K562 (cell line): ENCODE results near the gene TEX35. TPM values are rescaled to one million over a fixed set of nuclear protein-coding genes. Genes with fewer than 3 reads are reported as not detected.

Experiments
- ATAC-seq: fragments of 200-7000 bp; cut with Tn5 transposase; 3 replicates; pipeline ENCODE4 v1.9.1; 2020; ENCODE audit warnings: moderate library complexity
- BruUV-seq: library from RNA; stranded (reverse); fragments of 400-500 nt; replicated peaks from 2 replicates; lab custom pipeline; 2021; lab: Mats Ljungman, UMichigan
- CTCF ChIA-PET: fragments of 300-600 bp; formaldehyde crosslinking; extraction: SDS; loops from one replicate; lab custom pipeline; 2021; ENCODE audit warnings: low intra/inter-chr PET ratio; lab: Yijun Ruan, JAX
- POLR2A ChIA-PET: fragments of 300-600, 350-650 bp; sonication (Branson Sonifier 250); formaldehyde crosslinking; extraction: SDS; loops from one replicate; lab custom pipeline; 2021; ENCODE audit warnings: antibody characterized with exemption, inconsistent platforms; lab: Yijun Ruan, JAX
- DNase-seq, 4 experiments: peaks; one replicate each; pipeline versions ENCODE4 v3.0.0 to v3.0.0-alpha.2; 2011 to 2018; ENCODE audit warnings: low spot score in 3 of 4, mixed read lengths in 3 of 4; ENCODE audit errors: extremely low read depth in 1 of 4
- FAIRE-seq: peaks from 2 replicates; lab custom pipeline; 2011; peaks lifted over from hg19 to GRCh38; lab: Jason Lieb, UNC
- H2AFZ ChIP-seq: 2 replicates; pipeline ENCODE4 v1.6.0; 2011; ENCODE audit warnings: low read depth, low read length, control low read depth, inconsistent platforms
- H3K27ac ChIP-seq: fragments of 200-600 bp; 3 replicates; pipeline ENCODE4 v1.8.0; 2011; ENCODE audit warnings: low read depth, mild to moderate bottlenecking, control low read depth, inconsistent platforms, low read length, moderate library complexity, mixed read lengths; ENCODE audit errors: extremely low read depth
- H3K27me3 ChIP-seq, 2 experiments: fragments of 300-600 bp in 1 of 2; 2 replicates in 1 of 2; 3 replicates in 1 of 2; pipeline versions ENCODE4 v1.6.0 to v1.8.0; 2011; ENCODE audit warnings: inconsistent platforms in 2 of 2, low read length in 2 of 2, mild to moderate bottlenecking in 1 of 2, mixed read lengths in 1 of 2, moderate library complexity in 1 of 2; ENCODE audit not compliant: control insufficient read depth in 2 of 2, insufficient read depth in 2 of 2
- H3K36me3 ChIP-seq: fragments of 300-600 bp; 3 replicates; pipeline ENCODE4 v1.8.0; 2011; ENCODE audit warnings: mild to moderate bottlenecking, low read length, inconsistent platforms; ENCODE audit not compliant: control insufficient read depth, insufficient read depth
- H3K4me1 ChIP-seq, 2 experiments: fragments of 200-600 bp in 1 of 2; replicated peaks in 1 of 2; 2 replicates in 1 of 2; 3 replicates in 1 of 2; pipeline versions ENCODE4 v1.5.1 to v1.8.0; 2011; ENCODE audit warnings: inconsistent platforms in 2 of 2, low read length in 2 of 2, mild to moderate bottlenecking in 1 of 2, mixed read lengths in 1 of 2, moderate library complexity in 1 of 2; ENCODE audit not compliant: control insufficient read depth in 2 of 2, insufficient read depth in 2 of 2
- H3K4me2 ChIP-seq: 2 replicates; pipeline ENCODE4 v1.6.1; 2011; ENCODE audit warnings: low read length, control low read depth, inconsistent platforms, mixed read lengths; ENCODE audit not compliant: insufficient read depth
- H3K4me3 ChIP-seq: fragments of 200-600 bp; sonication (generic), shearing (Covaris generic); 2 replicates; pipeline ENCODE4 v1.5.1; 2016; ENCODE audit warnings: control low read depth, inconsistent platforms
- H3K79me2 ChIP-seq: fragments of 200-600 bp; 3 replicates; pipeline ENCODE4 v1.8.0; 2011; ENCODE audit warnings: low read length, inconsistent platforms; ENCODE audit not compliant: control insufficient read depth, insufficient read depth
- H3K9ac ChIP-seq, 2 experiments: 2 replicates each; pipeline versions ENCODE4 v1.6.0 to v1.6.1; 2011; ENCODE audit warnings: low read depth in 2 of 2, low read length in 2 of 2, control low read depth in 1 of 2, inconsistent platforms in 1 of 2, mild to moderate bottlenecking in 1 of 2, mixed read lengths in 1 of 2; ENCODE audit not compliant: insufficient read depth in 1 of 2
- H3K9me1 ChIP-seq: one replicate; pipeline ENCODE4 v1.6.0; 2011; ENCODE audit warnings: inconsistent platforms, mild to moderate bottlenecking, low read length, moderate library complexity; ENCODE audit not compliant: control insufficient read depth, insufficient read depth
- H3K9me3 ChIP-seq: replicated peaks from 2 replicates; pipeline ENCODE4 v1.5.1; 2011; ENCODE audit warnings: low read depth, low read length, inconsistent platforms; ENCODE audit not compliant: control insufficient read depth, insufficient read depth
- H4K20me1 ChIP-seq: replicated peaks from 2 replicates; pipeline ENCODE4 v1.6.1; 2011; ENCODE audit warnings: low read length, inconsistent platforms, mixed read lengths; ENCODE audit not compliant: control insufficient read depth, insufficient read depth
- CEBPB ChIP-seq: fragments of 450-650 bp; IDR thresholded peaks from 2 replicates; pipeline ENCODE4 v1.6.1; 2016; ENCODE audit warnings: missing genetic modification characterization, missing compliant biosample characterization
- FOXO4 ChIP-seq: fragments of 450-650 bp; formaldehyde crosslinking; IDR thresholded peaks from 2 replicates; pipeline ENCODE4 v1.4.0; 2020; ENCODE audit warnings: mild to moderate bottlenecking, moderate library complexity
- GATA2 ChIP-seq: sonication (generic); formaldehyde crosslinking; IDR thresholded peaks from 2 replicates; pipeline ENCODE4 v1.4.0; 2020; ENCODE audit warnings: mild to moderate bottlenecking, missing genetic modification reagents
- ZBTB12 ChIP-seq: fragments of 250-450 bp; sonication (Bioruptor Pico); IDR thresholded peaks from 2 replicates; pipeline ENCODE4 v1.4.0; 2020
- WGBS: fragments of 100-300 bp; shearing (Covaris generic); methylation state at CpG from one replicate; pipeline ENCODE4 v1.1.6; 2016; ENCODE audit warnings: low coverage, mixed read lengths; ENCODE audit not compliant: insufficient coverage; ENCODE audit errors: missing lambda C conversion rate; 5-methylcytosine and 5-hydroxymethylcytosine counted together
- in situ Hi-C: fragments of 300-500 bp; cut with MboI; formaldehyde crosslinking; loops from 4 replicates; pipeline ENCODE4 v1.15.0; 2018; ENCODE audit warnings: inconsistent platforms, mixed read lengths
- intact Hi-C: fragments of 100-400 bp; cut with micrococcal nuclease; formaldehyde crosslinking; loops from 2 replicates; pipeline ENCODE4 v1.14.2; 2022
- polyA plus RNA-seq, 8 experiments: library from polyadenylated mRNA; depleted of rRNA in 4 of 8; stranded (reverse) in 5 of 8; unstranded in 3 of 8; fragments of >200 nt; fragmentation: Nextera tagmentation in 2 of 8; fragmentation: Illumina TruSeq in 1 of 8; extraction: Ambion mirVana in 2 of 8; extraction: Trizol in 1 of 8; gene quantifications; 2 replicates each; pipeline versions ENCODE4 v1.2.1 to v1.2.3, GENCODE V29; 2011 to 2014; ENCODE audit warnings: inconsistent platforms in 1 of 8, missing spikeins in 1 of 8
- total RNA-seq, 7 experiments: library from RNA; depleted of rRNA in 6 of 7; stranded (reverse); fragments of >200 nt in 6 of 7; fragmentation: Illumina TruSeq in 2 of 7; extraction: Trizol in 2 of 7; gene quantifications; 2 replicates each; pipeline versions ENCODE4 v1.2.1 to v1.2.3, GENCODE V29; 2011 to 2021; ENCODE audit warnings: low replicate concordance in 1 of 7

The TEX35 gene
- total and polyA plus RNA-seq, 9 of the 15 experiments (the other 6 are each of a cell fraction or from before 2014, with no cell fraction given), result not detected

DNA sequence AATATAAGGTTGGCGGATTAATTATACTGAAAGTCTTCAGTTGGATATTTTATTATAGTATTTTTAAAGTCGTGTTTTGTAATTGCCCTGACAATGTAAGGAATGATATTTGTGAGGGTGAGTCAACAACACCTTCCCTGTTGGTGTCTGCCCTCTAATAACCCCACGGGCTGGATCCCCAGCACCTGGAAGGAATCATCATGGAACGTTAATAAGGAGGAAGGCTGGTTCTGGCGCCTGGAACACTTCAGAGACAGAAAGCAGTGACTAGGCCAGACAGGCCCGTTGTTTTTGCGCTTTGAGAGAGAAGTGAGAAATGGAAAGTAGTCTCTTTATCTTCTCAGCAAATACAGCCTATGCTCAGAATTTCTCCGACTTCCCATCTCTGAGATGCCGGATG lies 31.6 kb downstream of the TEX35 start:
- no peak overlapping the region for H3K9ac ChIP-seq

More for the DNA sequence above, 31.6 kb downstream of the TEX35 start:
- POLR2A ChIA-PET, result interaction anchor here (1.1 kb wide), 1 partner anchor 519 kb away, joined by 3 read pairs; no protein-coding TSS in a partner anchor
- Histone ChIP-seq H3K27me3 (peaks cover 7 to 27% of the 10 kb centered on the region in 2 experiments), H3K9me3 (no peaks in the 10 kb centered on the region), H3K79me2 (no peaks in the 10 kb centered on the region), H3K4me3 (no peak overlapping the region), H3K9me1 (no peaks in the 10 kb centered on the region), H3K4me1 (peaks cover 0 to 16% of the 10 kb centered on the region in 2 experiments; a peak in 3 of 5 replicates), H4K20me1 (no peaks in the 10 kb centered on the region), H3K36me3 (no peaks in the 10 kb centered on the region), H2AFZ (no peak overlapping the region), H3K4me2 (no peak overlapping the region), H3K27ac (no peak overlapping the region)
- TF ChIP-seq GATA2 (CRISPR knock-in tag) (no peak), CEBPB (no peak), ZBTB12 (no peak), FOXO4 (no peak)
- FAIRE-seq (no peak), DNase-seq (no peak), ATAC-seq (no peak)
- intact Hi-C loops, result loop anchor here (5.0 to 10.0 kb wide), 2 partner anchors 538 to 830 kb away; partner anchors contain the start of gene TOR3A
- CTCF ChIA-PET, result no interaction called here
- 1% methylated on average over 9 of the region's 9 CpGs for WGBS
- in situ Hi-C loops, result loop anchor here (25.0 kb wide), 1 partner anchor 818 kb away; the partner anchor contains the start of gene AXDND1
- BruUV-seq, result no TSS peak
